Inflammatory macrophage (primary cell): ENCODE results near the gene RNU5B-1.

Experiments used
- DNase-seq, 2 donors: peaks; one replicate each; pipeline ENCODE4 v3.0.0-alpha.2; 2020 to 2022

Gene RNU5B-1

DNA sequence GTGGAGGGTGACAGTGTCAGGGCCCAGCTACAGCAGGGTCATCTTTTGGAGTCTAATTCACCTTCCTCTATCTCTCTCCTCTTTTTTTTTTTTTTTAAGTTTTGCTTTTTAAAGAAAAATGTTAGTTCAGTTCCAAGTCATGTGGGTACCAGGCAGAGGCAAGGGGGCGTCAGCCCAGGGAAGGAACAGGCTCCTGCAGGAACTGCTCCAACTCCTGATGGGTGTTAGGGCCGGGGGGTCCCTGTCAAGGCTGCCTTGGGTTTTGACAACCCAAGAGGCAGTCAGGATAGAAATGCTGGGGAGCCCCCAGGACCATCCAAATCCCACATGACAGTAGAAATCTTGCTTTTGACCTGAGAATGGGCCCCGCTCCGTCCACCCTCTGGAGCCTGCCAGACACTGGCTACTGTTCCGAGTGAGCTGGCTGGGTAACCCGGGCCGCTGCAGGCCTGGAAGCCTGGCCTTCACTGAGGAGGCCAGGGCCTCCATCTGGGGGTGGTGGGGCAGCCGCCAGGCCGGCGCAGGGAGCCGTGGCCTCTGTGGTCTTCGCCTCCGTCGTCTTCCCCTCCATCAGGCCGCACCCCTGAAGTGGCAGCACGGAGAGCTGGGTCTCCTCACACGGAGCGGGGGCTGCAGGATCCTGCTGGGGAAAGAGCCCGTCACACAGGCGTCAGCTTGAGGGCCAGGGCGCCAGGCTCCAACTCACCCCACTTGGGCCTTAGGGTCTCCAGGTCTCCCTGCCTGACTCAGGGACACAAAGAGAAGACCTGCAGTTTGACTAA is 24.2 kb downstream of the RNU5B-1 start:
- DNase-seq = no peak

DNA sequence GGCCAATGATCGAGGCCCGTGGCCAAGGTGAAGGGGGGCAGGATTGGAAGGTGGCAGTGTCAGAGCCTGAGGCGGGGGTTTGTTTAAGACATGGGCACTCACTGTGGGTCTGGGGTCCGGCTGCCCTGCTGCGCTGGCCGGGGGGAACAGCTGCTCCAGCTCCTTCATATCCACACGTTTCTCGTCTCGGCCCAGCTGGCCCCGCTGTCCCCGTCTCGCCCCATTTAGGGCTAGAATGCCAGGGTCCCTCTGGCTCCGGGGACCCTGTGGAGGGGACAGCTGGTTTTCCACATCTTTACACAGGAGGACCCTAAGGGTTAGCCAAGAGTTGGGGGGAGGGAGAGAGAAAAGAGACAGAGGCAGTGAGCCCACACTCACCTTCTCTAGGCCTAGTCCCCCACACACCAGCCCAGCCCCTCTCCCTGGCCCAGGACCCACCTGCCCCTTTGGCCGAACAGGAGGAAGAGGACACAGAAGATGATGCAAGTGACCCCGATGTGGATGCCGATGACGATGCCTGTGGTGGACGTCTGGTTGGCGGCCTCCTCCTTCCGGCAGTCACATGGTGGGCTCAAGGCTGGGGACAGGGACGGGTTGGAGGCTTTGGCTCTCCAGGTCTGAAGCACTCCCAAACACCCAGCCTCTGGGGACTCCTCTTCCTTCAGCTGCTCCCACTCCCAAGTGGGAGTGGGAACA is 25.0 kb downstream of the RNU5B-1 start:
- no peak for DNase-seq

GRCh38 chr15:65329984-65330735 is 25.7 kb downstream of the RNU5B-1 start:
- DNase-seq = no peak

DNA sequence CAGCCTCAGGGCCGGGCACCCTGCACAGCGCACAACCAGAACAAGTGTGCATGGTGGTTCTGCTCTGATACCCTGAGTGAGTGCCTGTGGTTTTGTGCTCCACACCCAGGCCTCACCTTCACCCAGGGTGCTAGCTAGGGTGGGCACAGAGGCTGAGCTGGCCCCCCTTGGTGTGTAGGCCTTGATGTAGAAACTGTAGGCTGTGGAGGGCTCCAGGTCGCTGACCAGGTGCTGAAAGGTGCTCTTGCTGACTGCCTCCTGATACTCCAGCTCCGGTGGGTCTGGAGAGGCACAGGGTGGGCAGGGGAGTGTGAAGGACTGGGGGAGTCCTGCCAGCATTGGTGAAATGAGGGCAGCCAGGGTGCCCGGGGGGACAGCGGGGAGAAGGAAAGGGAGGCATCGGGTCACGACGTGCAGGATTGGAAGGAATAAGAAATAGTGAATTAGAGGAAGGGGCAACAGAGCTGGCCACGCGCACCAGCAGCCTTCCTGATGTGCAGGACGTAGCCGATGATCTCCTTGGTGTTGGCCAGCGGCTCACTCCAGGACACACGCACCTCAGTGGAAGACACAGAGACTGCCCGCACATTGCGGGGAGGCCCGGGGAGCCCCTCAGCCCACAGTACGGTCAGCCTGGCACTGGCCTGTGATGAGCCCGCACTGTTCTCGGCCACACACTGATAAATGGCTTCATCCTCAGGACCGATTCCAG is 26.6 kb downstream of the RNU5B-1 start:
- no peak for DNase-seq

- no peak for DNase-seq
Observed at GRCh38 chr15:65331811-65332210, 27.3 kb downstream of the RNU5B-1 start.

- DNase-seq = no peak
Observed at GRCh38 chr15:65332391-65333147, 28.1 kb downstream of the RNU5B-1 start.

DNA sequence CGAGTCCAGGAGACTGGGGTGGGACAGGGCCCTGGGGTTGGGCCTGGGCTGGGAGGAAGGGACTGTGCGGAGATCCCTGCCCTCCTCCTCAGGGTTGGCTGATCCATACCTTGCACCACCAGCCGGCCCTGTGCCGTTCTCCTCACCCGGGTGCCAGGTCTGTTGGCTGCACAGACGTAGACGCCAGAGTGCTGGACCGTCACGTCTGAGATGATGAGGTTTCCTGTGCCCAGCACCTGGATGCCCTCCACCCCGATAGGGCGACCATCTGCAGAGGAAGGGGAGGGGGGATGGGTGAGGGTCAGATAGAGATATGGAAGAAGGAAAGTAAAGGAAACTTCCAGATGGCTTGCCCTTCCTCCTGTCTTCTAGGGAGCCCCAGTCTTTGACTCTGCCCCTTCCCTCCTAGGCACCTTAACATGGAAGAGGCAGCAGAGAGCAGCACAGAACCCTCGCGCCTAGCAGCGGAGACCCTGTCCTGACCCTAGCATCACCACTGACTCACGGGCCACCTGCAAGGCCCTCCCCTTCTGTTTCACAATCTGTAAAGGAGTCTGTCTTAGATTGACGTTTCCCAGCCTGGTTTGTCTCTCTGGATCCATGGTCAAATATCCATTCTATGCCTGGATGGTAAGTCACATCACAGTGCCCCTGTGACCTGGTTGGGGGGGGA is 28.8 kb downstream of the RNU5B-1 start:
- no peak for DNase-seq

DNA sequence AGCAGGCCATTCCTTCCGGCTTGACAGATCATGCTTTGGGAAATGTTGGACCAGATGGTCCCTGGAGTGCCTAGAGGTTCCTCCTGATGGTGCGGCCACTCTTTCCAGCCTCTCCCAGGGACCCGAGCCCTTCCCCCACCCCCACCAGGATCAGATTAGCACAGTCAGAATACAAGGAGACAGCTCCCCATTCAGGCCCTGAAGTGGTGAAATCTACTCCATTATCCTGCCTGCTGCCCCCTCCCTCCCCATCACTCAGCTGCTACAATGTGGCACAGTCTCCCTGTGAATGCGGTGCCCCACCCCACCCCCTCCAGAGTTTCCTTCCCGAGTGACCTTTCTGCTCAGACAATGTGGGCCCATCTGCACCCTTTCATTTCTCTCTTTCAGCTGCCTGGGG is 29.4 kb downstream of the RNU5B-1 start:
- no peak for DNase-seq

DNA sequence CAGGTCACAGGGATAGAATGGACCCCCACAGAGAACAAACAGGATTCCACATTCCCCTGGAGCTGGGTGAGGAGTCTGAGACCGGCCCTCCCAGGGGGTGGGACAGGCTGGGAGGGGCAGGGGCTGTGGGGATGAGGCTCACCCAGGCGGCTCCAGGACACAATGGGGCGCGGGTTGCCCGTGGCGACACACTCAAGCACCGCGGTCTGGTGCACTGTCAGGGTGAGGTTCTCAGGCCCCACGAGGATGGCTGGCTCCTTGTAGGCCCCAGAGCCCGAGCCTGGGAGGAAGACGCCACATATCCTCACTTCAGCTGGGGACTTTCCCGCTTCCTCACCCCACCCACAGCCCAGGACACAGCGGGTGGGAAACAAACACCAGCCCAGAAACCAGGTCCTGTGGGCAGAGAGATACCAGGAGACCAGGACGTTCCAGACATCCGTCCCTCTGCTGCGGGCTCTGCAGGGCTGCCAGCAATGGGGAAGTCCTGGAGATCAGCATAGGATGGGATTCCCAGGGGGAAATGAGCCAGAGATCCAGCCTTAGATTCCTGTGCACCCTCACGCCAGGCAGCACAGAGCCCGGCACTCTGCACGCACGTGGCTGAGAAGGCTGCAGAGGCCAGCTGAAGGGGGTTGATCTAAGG is 30.2 kb downstream of the RNU5B-1 start:
- no peak for DNase-seq

DNA sequence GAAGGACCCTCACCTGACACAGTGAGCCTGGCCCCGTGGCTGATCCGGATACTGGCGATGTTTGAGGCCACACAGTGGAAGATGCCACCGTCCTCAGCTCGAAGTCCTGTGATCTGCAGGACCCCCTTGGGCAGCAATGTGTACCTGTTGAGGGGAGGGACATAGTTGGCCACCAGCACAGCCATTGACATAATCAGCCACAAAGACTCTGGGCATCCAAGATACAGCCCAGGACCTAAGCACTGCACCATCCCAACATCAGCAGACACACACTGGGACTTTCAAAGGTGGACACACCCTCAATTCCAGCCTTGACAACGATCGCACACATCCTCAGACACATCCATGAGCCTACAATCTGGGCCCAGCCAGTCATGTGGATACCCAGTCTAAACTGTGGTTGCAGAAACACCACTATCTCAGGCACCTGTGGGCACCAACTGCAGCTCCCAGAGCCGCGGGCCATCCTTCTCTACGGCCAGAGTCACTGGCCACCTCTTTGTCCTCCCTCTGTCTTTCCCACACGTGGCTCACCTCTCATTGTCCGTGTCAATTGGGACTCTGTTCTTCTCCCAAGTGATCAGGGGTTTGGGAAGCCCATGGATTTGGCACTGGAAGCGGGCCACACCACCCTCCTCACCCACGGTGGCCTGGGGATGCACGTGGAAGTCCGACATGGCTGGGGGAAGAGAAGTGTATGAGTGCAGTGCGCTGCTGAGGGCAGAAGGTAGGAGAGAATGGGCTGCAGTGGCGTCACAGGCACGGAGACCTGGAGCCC is 31.0 kb downstream of the RNU5B-1 start:
- DNase-seq = no peak

- no peak for DNase-seq
Observed at GRCh38 chr15:65336493-65337435, 32.3 kb downstream of the RNU5B-1 start.

DNA sequence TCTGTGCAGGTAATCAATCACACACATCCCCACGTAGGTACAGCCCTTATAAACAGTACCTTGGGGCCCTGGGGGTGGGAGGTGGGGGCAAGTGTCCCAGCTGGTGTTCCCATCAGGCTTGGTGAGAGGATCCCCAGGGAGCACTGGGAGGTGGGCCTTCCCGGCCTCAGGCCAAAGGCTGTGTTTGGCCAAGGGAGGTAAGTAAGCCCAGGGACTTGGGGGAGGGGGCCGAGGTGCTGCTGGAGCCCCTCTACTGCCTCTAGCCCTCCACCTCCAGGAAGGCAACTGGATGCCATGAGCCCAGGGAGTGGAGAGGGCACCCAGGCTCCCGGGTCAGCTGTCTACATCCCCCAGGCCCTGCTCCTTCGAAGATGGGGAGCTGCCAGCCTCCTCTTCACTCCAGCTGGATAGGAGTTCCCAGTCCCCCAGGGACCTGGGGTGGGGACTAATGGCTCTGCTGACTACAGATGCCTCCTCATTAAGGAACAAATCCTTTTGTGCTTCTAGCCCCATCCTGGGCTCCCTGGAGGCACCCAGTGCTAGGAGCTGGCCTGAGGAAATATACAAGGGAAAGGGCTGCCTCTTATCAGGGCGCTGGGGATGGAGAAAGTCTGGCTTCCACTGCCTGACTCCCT is 33.1 kb downstream of the RNU5B-1 start:
- no peak for DNase-seq

DNA sequence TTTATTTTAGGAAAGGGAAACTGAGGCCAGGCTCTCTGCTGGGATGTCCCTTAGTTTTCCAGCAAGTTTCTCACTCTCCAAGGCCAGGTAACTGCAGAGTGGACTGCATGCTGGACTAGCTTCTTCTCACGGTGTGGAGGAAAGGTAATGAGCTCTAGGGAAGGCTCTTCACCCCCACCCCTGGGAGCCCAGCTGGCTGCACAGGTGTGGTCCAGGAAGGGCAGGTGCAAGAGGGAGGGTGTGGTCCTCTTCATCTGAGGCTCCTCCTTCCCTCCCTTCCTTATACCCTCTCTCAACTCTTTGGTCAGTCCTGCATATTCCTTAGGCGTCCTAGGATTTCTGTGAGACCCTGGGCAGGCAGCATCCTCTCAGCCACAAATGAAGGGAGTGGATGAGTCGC is 33.9 kb downstream of the RNU5B-1 start:
- DNase-seq = no peak

GRCh38 chr15:65338823-65339222 is 34.3 kb downstream of the RNU5B-1 start:
- DNase-seq = no peak

- no peak for DNase-seq
Observed at GRCh38 chr15:65339416-65339815, 34.9 kb downstream of the RNU5B-1 start.

DNA sequence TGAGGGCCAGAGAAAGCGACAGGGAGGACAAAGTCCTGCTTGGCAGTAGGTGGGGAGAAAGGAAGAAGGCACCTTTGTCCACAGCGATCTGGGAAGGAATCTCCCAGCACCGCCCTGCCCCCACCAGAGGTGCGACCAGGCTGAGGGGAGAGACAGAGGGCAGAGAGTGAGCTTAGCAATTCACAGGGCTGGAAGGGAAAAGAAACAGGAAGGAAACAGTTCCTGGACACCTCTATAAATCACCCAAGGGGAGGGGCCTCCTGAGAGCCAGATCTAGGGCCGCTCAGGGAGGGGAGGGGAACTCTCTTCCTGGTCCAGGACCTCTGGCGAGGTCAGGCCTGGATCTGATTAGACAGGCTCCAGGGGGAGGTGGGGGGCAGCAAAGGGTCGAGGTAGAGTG is 35.4 kb downstream of the RNU5B-1 start:
- DNase-seq = no peak

- no peak for DNase-seq
Observed at GRCh38 chr15:65342493-65342892, 38.0 kb downstream of the RNU5B-1 start.

GRCh38 chr15:65343374-65343981 is 39.0 kb downstream of the RNU5B-1 start:
- no peak for DNase-seq
